Measurements from ENCODE around the gene TFAP2A. TPM values are rescaled to one million over a fixed set of nuclear protein-coding genes. Genes with fewer than 3 reads are reported as not detected.
A peak's percentile ranks its signal among the peaks of the same experiment; 100 is the strongest.

Gene TFAP2A
- total and polyA plus RNA-seq, 10 of the 15 experiments (the other 5 are each of a cell fraction or from before 2014, with no cell fraction given) = 0.05 to 0.46 (median 0.17) TPM; not detected in 4

DNA sequence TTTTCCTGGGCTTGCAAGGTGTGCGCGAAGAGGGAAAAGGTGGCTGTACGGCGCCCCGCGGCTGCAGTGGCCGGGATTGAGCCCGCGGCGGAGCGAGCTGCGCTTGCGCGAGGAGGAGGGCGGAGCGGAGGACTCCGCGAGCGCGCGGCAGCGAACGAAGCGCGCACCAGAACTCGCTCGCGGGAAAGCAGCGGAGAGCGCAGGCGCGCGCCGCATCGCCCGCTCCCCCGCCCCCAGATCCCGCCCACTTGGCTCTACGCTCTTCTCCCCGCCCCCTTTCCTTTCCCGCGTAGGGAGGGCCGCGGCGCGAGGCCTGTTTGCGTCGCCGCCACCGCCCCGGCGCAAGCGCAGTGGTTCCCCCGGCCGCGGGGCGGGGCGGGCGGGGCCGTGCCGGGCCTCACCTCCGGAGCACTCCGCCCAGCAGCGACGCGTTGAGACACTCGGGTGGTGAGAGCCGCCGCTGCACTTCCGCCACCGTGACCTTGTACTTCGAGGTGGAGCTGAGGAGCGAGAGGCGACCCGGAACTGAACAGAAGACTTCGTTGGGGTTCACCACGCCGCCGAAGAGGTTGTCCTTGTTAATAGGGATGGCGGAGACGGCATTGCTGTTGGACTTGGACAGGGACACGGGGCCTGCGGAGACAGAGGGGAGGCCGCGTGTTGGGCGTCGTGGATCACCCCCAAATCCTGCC lies 10.6 kb downstream of the TFAP2A start:
- H3K27me3 ChIP-seq (replicated peaks in 1 of 2; ENCODE audit: control insufficient read depth in 2 of 2, insufficient read depth in 2 of 2, low read length in 1 of 2) = peaks cover 0 to 13% of the 10 kb centered on the region in 2 experiments; a peak in 2 of 4 replicates
- intact Hi-C loops (cut with micrococcal nuclease; ENCODE audit: unreplicated experiment) = no loop called here
- no peaks in the 10 kb centered on the region; the same call in 1 of the 2 replicates for H3K4me1 ChIP-seq (ENCODE audit: control insufficient read depth, insufficient read depth, low read length)
- H3K4me3 ChIP-seq = peak overlapping the region; percentile 66
- in situ Hi-C loops (cut with MboI) = no loop called here
- peak overlapping the region; percentile 56; the same call in 1 of the 2 replicates for H3K9ac ChIP-seq (ENCODE audit: control insufficient read depth, insufficient read depth, low read length)
- no peaks in the 10 kb centered on the region for H3K79me2 ChIP-seq (ENCODE audit: control insufficient read depth, insufficient read depth, low read length)
- CTCF ChIA-PET = interaction anchor here (0.6 to 1.7 kb wide), 4 partner anchors 21 to 150 kb away, joined by 3 to 6 read pairs (median 4); no protein-coding TSS in a partner anchor
- H3K9me3 ChIP-seq (replicated peaks; ENCODE audit: control insufficient read depth, insufficient read depth, low read length) = peaks cover 6% of the 10 kb centered on the region; the same call in 2 of the 3 replicates
- no TSS peak for BruUV-seq (replicated peaks)
- POLR2A ChIA-PET = interaction anchor here (0.5 to 1.4 kb wide), 3 partner anchors 23 to 476 kb away, joined by 3 to 4 read pairs (median 4); no protein-coding TSS in a partner anchor
- peak overlapping the region; percentile 90 for H2AFZ ChIP-seq (ENCODE audit: control insufficient read depth, low read depth, low read length)
- no peaks in the 10 kb centered on the region for H4K20me1 ChIP-seq (ENCODE audit: control insufficient read depth, insufficient read depth)
- ATAC-seq (peak; percentile 95), DNase-seq (ENCODE audit: low read depth, low spot score) (peak; percentile 79), FAIRE-seq (peak; percentile 61)
- WGBS (ENCODE audit: insufficient coverage, insufficient replicate concordance, low lambda C conversion rate, missing lambda C conversion rate) = 8% methylated on average over 30 of the region's 87 CpGs
- peak overlapping the region; percentile 77 for H3K4me2 ChIP-seq (ENCODE audit: control insufficient read depth, insufficient read depth)
- no peaks in the 10 kb centered on the region for H3K36me3 ChIP-seq (ENCODE audit: control insufficient read depth in 2 of 2, insufficient read depth in 2 of 2, low read length in 1 of 2)
- RAD21 ChIA-PET (ENCODE audit: unreplicated experiment) = interaction anchor here (0.6 to 2.8 kb wide), 2 partner anchors 9 to 25 kb away, joined by 4 to 11 read pairs; no protein-coding TSS in a partner anchor
- H3K27ac ChIP-seq (ENCODE audit: control insufficient read depth, insufficient read depth) = peak overlapping the region; percentile 50
- SMC1A ChIA-PET (ENCODE audit: uncharacterized antibody, unreplicated experiment) = interaction anchor here (0.6 to 2.0 kb wide), 2 partner anchors 25 to 74 kb away, joined by 3 to 6 read pairs; no protein-coding TSS in a partner anchor
- TF ChIP-seq IKZF1 (conservative IDR thresholded peaks at IDR 0.05) (peak; percentile 68), SRF (IDR thresholded peaks at IDR 0.05; ENCODE audit: low read depth in 2 of 2, low read length in 2 of 2) (no peak), POLR2AphosphoS5 (IDR thresholded peaks at IDR 0.05; ENCODE audit: low read length) (peak; percentile 52; the same call in 1 of the 2 replicates), BHLHE40 (IDR thresholded peaks at IDR 0.05; ENCODE audit: borderline replicate concordance in 1 of 2, low read depth in 2 of 2, low read length in 1 of 2) (no peak), ZBTB4 (CRISPR knock-in tag; IDR thresholded peaks at IDR 0.05) (no peak), RB1 (IDR thresholded peaks at IDR 0.05; ENCODE audit: borderline replicate concordance) (peak; percentile 62; the same call in 1 of the 2 replicates)
- TF ChIP-seq, protein P1, sequence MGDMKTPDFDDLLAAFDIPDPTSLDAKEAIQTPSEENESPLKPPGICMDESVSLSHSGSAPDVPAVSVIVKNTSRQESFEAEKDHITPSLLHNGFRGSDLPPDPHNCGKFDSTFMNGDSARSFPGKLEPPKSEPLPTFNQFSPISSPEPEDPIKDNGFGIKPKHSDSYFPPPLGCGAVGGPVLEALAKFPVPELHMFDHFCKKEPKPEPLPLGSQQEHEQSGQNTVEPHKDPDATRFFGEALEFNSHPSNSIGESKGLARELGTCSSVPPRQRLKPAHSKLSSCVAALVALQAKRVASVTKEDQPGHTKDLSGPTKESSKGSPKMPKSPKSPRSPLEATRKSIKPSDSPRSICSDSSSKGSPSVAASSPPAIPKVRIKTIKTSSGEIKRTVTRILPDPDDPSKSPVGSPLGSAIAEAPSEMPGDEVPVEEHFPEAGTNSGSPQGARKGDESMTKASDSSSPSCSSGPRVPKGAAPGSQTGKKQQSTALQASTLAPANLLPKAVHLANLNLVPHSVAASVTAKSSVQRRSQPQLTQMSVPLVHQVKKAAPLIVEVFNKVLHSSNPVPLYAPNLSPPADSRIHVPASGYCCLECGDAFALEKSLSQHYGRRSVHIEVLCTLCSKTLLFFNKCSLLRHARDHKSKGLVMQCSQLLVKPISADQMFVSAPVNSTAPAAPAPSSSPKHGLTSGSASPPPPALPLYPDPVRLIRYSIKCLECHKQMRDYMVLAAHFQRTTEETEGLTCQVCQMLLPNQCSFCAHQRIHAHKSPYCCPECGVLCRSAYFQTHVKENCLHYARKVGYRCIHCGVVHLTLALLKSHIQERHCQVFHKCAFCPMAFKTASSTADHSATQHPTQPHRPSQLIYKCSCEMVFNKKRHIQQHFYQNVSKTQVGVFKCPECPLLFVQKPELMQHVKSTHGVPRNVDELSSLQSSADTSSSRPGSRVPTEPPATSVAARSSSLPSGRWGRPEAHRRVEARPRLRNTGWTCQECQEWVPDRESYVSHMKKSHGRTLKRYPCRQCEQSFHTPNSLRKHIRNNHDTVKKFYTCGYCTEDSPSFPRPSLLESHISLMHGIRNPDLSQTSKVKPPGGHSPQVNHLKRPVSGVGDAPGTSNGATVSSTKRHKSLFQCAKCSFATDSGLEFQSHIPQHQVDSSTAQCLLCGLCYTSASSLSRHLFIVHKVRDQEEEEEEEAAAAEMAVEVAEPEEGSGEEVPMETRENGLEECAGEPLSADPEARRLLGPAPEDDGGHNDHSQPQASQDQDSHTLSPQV (IDR thresholded peaks at IDR 0.05) = peak; percentile 74; the same call in 1 of the 2 replicates
- TF ChIP-seq, protein P2, sequence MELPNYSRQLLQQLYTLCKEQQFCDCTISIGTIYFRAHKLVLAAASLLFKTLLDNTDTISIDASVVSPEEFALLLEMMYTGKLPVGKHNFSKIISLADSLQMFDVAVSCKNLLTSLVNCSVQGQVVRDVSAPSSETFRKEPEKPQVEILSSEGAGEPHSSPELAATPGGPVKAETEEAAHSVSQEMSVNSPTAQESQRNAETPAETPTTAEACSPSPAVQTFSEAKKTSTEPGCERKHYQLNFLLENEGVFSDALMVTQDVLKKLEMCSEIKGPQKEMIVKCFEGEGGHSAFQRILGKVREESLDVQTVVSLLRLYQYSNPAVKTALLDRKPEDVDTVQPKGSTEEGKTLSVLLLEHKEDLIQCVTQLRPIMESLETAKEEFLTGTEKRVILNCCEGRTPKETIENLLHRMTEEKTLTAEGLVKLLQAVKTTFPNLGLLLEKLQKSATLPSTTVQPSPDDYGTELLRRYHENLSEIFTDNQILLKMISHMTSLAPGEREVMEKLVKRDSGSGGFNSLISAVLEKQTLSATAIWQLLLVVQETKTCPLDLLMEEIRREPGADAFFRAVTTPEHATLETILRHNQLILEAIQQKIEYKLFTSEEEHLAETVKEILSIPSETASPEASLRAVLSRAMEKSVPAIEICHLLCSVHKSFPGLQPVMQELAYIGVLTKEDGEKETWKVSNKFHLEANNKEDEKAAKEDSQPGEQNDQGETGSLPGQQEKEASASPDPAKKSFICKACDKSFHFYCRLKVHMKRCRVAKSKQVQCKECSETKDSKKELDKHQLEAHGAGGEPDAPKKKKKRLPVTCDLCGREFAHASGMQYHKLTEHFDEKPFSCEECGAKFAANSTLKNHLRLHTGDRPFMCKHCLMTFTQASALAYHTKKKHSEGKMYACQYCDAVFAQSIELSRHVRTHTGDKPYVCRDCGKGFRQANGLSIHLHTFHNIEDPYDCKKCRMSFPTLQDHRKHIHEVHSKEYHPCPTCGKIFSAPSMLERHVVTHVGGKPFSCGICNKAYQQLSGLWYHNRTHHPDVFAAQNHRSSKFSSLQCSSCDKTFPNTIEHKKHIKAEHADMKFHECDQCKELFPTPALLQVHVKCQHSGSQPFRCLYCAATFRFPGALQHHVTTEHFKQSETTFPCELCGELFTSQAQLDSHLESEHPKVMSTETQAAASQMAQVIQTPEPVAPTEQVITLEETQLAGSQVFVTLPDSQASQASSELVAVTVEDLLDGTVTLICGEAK (IDR thresholded peaks at IDR 0.05; ENCODE audit: borderline replicate concordance) = peak; percentile 88
